DMS79 treated with DMSO at 0.1 percent for 48 hours (cell line): ENCODE results near the gene PPP1R11.
"Not testable (repeated sequence)": the region's sequence is repeated elsewhere in the genome, so short reads cannot be mapped to it uniquely, and the experiment has no call there.

Experiments
- DNase-seq: peaks from one replicate; lab custom pipeline; 2025; lab: John Stamatoyannopoulos, UW

The PPP1R11 gene

GRCh38 chr6:30097902-30098768 is 31.1 kb downstream of the PPP1R11 start:
- no peak for DNase-seq

DNA sequence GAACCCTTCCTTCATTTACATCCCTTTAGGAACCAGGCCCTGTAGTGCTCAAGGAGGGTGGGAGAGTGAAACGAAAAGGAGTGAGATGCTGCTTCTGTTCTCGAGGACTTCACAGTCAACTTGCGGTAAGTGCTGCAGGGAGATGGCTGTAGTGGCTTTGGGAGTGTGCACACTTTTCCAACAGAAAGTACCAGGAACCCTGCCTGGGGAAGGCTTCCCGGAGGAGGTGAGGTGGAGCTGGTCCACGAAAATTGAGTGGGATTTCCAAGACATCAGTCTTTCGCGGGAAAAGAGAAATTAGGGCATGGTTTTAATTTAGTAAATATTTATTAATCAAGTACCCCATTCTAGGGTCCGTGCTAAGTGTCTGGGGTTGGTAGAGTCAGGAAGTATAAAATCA is 33.2 kb downstream of the PPP1R11 start:
- DNase-seq, result no peak

GRCh38 chr6:30100585-30101443 is 33.8 kb downstream of the PPP1R11 start:
- DNase-seq, result peak; percentile 9

DNA sequence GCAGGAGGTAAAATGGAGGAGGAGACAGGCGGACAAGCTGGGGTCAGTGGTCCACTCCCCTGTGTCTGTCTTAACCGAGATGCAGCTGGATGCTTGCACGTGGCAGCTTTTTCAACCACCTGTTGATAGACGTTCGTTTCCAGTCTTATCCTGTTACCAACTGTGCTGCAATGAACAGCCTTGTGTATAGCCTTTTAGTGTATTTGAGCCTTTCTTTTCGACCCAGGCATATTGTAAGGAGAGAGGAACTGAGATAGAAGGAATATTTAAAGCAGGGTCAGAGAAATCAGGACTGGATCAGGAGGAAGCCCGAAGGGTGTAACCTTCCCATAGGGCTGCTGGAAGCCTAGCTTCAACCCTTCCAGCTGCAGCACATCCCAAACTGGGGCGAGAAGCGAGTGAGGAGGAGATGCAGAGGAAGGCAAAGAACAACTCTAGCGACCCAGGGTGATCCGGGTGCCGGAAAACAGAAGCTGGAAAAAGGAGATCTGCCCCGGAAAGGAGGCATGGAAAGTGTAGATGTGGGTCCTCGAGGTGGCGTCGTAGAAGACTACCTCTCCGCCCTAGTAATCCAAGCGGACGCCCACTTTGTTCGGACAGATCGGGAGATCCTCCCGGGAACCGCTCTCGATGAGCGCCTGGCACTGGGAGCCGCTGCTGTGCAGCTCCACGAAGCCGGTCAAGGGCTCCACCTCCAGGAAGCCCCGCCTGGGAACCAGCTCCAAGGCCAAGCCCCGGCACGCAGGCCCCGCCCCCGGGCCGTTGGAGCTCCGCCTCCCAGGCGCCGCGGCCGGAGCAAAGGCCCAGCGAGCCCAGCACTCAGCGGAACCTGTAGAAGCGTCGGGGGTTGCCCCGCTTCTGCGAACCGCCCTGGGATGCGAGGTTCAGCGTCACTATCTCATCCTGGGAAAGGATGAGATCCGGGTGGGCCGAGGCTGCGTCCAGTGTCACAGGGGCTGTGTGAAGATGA is 34.7 kb downstream of the PPP1R11 start:
- DNase-seq, result no peak

GRCh38 chr6:30102414-30102969 is 35.5 kb downstream of the PPP1R11 start:
- DNase-seq, result no peak

DNA sequence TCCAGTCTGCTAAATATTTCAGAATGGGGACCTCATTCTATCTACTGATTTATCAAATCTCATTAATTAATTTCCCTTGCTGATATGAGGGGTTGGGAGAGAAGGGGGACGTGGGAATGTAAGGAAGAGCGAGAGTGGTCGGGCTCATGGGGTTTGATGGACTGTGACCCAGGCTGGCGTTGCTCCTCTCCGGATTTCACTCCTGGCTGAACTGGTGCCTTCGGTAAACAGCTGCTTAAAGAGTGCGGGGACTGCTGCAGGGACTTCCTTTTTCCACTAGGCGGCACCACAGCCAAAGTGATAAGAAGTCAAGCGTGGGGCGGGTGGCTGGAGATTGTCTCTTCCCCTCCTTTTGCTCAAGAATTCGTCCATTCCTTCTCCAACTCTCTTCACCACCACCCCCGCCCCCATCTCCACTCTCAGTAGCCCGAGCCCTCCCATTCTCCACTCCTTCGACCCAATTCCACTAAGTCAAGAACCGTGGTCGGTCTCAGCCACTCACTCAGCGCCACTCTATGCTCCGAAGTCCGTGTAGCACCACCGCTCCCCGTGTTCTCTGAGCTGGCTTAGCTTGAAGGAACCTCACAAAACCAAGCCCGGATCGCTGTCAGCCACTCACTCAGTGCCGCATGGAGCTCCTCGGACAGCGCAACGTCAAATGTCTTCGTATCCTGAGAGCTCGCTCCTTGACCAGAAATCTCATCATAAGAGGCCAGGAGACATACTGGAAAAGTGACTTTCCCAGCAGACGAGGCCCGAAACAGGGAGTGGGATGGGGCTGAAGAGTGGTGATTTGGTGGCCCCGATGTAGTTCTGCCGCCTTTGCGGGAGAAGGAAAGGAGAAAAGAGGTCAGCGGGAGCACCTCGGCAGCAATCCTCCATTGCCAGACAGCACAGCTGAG is 36.2 kb downstream of the PPP1R11 start:
- DNase-seq, result peak; percentile 80

DNA sequence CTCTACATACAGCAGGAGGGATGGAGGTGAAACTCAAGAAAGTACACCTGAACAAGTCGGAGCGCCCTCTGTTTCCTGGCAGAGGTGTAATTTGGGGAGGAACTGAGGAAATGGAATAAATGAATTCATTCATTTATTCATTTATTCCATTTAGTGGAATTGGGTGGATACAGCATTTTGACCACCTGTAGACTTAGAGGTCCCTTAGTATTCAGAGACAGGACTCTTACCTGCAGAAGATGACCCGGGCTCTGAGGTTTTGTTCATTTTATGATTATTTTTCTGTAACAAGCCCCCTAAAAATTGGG is 36.8 kb downstream of the PPP1R11 start:
- DNase-seq, result no peak

GRCh38 chr6:30104661-30105060 is 37.7 kb downstream of the PPP1R11 start:
- DNase-seq, result no peak

- DNase-seq, result no peak
Measured at GRCh38 chr6:30111266-30111856, 44.4 kb downstream of the PPP1R11 start.

GRCh38 chr6:30112402-30112994 is 45.5 kb downstream of the PPP1R11 start:
- no peak for DNase-seq

GRCh38 chr6:30113003-30113759 is 46.2 kb downstream of the PPP1R11 start, which contains the start of gene TRIM31:
Gene TRIM31 (minus strand): TSS chr6:30113090. CDS start chr6:30112805, 285 bp downstream.
- no peak for DNase-seq

DNA sequence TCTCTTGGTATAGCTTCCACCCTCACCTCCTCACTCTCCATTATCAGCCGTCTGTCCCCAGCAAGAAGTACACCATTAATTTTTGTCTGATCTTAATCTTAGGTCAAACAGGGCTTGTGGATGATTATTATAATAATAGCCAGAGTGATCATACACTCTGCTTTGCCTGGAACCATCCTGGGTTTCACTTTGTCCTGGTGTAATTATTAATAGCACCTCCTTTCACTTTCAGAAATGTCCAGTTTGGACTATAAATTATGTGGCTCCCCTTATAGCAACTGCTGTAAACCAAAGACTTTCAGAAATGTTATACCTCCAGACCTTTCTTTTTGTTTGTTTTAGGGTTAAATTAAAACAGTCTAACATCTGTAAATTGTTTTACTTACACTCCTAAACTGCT is 46.8 kb downstream of the PPP1R11 start:
- no peak for DNase-seq

DNA sequence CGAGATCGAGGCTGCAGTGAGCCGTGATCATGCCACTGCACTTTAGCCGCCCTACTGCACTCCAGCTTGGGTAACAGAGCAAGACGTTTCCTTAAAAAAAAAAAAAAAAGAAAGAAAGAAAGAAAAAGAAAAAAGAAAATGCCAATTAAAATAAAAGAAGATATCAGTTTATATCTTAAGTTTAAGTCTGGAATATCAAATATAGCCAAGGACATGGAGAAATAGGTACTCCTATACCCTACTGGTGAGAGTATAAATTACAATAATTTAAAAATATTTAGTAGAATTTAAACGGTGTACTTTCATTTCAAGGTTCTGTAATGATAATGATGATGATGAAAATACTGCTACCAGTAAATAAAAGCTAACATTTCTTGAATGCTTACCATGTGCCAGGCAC is 49.7 kb downstream of the PPP1R11 start:
- no peak for DNase-seq

- not testable (repeated sequence) for DNase-seq
Measured at GRCh38 chr6:30118691-30119090, 51.7 kb downstream of the PPP1R11 start.
